HFF-Myc (cell line): Measurements from ENCODE around the gene RPL32.

ENCODE experiments used
- DNase-seq: peaks from one replicate; pipeline ENCODE4 v3.0.0-alpha.2; 2011; ENCODE audit warnings: low read depth; ENCODE audit errors: extremely low read depth
- H3K4me3 ChIP-seq: replicated peaks from 2 replicates; pipeline ENCODE4 v1.5.1; 2011; ENCODE audit warnings: low read depth, mild to moderate bottlenecking, control low read depth, low read length
- CTCF ChIP-seq: IDR thresholded peaks from 2 replicates; pipeline ENCODE4 v1.5.1; 2012; ENCODE audit warnings: mild to moderate bottlenecking, low read depth, low read length, control low read depth; ENCODE audit errors: missing control alignments

The RPL32 gene

GRCh38 chr3:12875857-12876836, 34.8 kb upstream of the RPL32 start:
- H3K4me3 ChIP-seq: no peak overlapping the region
- DNase-seq: no peak
- TF ChIP-seq CTCF: no peak

GRCh38 chr3:12871404-12871983, 30.1 kb upstream of the RPL32 start:
- TF ChIP-seq CTCF: no peak
- H3K4me3 ChIP-seq: no peak overlapping the region
- no peak for DNase-seq

DNA sequence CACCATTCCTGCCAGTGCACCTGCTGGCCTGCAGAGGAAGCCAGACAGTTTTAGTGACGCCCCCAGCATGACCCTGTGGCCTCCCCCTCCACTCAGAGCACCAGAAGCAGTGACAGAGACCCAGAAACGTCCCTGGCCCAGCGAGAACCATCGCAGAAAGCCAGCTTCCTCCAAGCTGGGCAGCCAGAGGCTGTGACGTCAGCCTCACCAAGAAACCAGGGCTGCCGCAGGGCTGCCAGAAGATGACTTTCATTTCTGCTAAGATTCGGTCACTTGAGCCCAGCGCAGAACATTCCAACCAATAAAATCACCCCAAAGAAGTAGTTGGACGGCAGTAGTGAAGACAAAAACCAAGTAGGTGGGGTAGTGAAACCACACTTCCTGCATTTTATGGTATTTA, 29.6 kb upstream of the RPL32 start:
- no peak overlapping the region for H3K4me3 ChIP-seq
- no peak for DNase-seq

DNA sequence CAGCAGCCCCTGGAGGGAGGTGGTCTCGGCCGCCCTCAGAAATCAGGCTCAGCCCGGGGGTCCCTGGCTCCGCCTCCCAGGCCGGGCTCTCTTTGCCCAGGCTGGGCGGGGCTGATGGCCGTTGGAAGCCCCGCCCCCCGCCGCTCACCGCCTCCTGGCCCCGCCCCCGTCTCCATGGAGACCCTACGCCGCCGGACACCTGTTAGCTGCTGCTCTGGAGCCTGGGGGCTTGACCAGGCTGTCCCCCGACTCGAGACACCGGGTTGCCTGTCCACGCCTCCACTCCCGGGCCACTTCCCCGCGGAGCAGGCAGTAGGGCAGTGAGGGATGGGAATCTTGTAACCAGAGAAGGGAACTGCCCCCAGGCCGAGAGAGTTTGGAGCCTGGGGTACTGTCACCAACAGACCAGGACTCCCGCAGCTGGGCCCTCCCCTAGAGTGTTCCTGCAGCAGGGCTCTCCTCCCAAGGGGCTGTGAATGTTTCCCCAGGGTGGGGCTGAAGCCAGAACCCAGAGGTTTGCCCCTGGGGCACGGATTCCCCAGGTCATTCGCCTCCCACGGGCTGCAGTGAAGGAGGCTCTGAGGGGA, 27.8 kb upstream of the RPL32 start:
- H3K4me3 ChIP-seq: no peak overlapping the region
- TF ChIP-seq CTCF: no peak
- no peak for DNase-seq

More for the DNA sequence above, 29.6 kb upstream of the RPL32 start:
- TF ChIP-seq CTCF: no peak

DNA sequence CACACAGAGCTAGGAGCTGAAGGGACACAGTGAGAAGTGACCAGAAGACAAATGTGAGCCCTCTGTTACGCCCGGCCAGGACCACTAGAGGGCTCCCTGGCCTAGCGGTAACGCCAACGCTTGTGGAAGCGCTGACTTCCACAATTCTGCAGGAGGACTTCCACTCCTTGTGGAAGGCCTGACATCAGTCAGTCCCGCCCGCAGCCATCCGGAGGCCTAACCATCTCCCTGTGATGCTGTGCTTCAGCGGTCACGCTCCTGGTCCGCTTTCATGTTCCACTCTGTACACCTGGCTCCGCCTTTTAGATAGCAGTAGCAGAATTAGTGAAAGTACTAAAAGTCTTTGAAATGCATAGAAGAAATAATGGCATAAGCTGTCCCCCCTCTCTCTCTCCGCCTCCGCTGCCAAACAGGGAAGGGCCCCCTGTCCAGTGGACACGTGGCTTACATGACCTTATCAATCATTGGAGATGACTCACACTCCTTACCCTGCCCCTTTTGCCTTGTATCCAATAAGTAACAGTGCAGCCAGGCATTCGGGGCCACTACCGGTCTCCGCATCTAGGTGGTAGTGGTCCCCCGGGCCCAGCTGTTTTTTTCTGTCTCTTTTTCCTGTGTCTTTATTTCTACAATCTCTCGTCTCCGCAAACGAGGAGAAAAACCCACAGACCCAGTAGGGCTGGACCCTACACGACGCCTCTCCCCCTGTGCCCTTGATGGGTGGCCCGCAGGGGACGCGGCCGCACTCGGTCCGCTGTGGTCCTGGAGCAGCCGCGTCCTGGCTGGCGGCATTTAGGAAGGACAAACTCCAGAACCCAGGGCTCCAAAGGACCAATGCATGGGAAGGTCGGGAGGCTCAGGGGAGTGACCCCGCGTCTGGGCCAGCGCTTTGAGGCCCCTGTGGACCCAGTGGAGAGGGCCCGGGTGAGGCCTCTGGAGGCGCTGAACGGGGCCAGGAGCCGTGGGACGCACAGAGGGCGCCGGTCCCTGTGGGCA, 27.0 kb upstream of the RPL32 start:
- DNase-seq: peak; percentile 49
- TF ChIP-seq CTCF: peak; percentile 92
- H3K4me3 ChIP-seq: no peak overlapping the region

DNA sequence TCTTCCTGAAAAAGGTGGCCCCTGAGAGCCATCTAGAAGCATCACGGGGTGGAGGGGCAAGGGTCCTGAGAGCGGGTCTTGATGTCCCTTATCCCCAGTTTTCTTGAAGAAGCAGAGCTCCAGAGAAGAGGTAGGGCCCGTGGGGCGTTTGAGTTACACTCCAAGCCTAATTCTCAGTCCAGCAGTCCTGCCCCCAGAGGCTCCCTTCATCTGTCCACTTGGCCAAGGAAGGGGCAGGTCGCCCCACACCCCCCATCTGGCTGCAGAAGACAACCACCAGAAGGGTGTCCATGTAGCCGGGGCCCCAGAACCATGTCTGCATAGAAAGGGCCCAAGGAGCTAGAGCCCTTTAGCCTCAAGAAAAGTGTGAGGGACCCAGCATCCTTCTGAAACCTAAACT, 25.5 kb upstream of the RPL32 start:
- no peak for TF ChIP-seq CTCF
- DNase-seq: no peak
- H3K4me3 ChIP-seq: no peak overlapping the region
